ENCODE measurements around the gene TRPC4AP. TPM values are rescaled to one million over a fixed set of nuclear protein-coding genes. Genes with fewer than 3 reads are reported as not detected.

Gene TRPC4AP
- total and polyA plus RNA-seq, 12 donors, result 33.8 to 87.2 (median 78.1) TPM

GRCh38 chr20:34999021-34999451 lies 93.6 kb downstream of the TRPC4AP start:
- intact Hi-C loops (cut with DNase I), result loop anchor here in 1 of 2 donors (10.0 kb wide), 1 partner anchor 216 kb away; no protein-coding TSS in a partner anchor
- DNase-seq, result peak in 2 of 7 donors; percentile 41 to 53
- H3K27me3 ChIP-seq, result no peaks in the 10 kb centered on the region
- peaks cover 0 to 75% of the 10 kb centered on the region in 2 donors for H3K36me3 ChIP-seq (replicated peaks in 1 of 2)
- WGBS, 4 donors, result 71 to 91% (median 84%) methylated on average over 12 to 25 of the region's 25 CpGs
- peak overlapping the region in 1 of 5 donors; percentile 58 for H3K27ac ChIP-seq
- peaks cover 0 to 3% of the 10 kb centered on the region in 2 donors for H3K4me1 ChIP-seq (replicated peaks in 1 of 2)
- TF ChIP-seq CTCF (IDR thresholded peaks at IDR 0.05) (no peak), POLR2A (IDR thresholded peaks at IDR 0.05) (no peak)
- no peaks in the 10 kb centered on the region for H3K9me3 ChIP-seq (replicated peaks in 1 of 3)
- H3K4me3 ChIP-seq, result no peak overlapping the region

DNA sequence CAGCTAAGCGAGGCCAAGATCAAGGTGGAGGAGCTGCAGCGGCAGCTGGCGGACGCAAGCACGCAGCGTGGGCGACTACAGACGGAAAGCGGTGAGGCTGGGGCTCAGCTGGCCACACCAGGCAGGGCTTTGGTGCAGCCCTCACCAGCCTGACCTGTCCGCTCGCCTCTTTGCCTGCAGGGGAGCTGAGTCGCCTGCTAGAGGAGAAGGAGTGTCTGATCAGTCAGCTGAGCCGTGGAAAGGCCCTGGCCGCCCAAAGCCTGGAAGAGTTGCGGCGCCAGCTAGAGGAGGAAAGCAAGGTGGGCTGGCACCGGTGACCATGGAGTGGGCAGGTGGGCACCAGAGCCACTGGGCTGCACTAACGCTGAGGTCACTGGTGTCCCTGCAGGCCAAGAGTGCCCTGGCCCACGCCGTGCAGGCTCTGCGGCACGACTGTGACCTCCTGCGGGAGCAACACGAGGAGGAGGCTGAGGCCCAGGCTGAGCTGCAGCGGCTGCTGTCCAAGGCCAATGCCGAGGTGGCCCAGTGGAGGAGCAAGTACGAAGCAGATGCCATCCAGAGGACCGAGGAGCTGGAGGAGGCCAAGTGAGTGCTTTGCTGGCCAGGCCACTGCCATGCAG lies 94.2 kb downstream of the TRPC4AP start:
- peaks cover 0 to 75% of the 10 kb centered on the region in 2 donors for H3K36me3 ChIP-seq (replicated peaks in 1 of 2)
- H3K9me3 ChIP-seq (replicated peaks in 1 of 3), result no peaks in the 10 kb centered on the region
- no peak overlapping the region for H3K4me3 ChIP-seq
- H3K4me1 ChIP-seq (replicated peaks in 1 of 2), result peaks cover 0 to 3% of the 10 kb centered on the region in 2 donors
- no peak overlapping the region for H3K27ac ChIP-seq
- H3K27me3 ChIP-seq, result no peaks in the 10 kb centered on the region
- WGBS, 4 donors, result 85 to 97% (median 89%) methylated on average over 16 to 28 of the region's 28 CpGs
- intact Hi-C loops (cut with DNase I), result loop anchor here in 1 of 2 donors (10.0 kb wide), 1 partner anchor 216 kb away; no protein-coding TSS in a partner anchor
- TF ChIP-seq POLR2A (IDR thresholded peaks at IDR 0.05) (no peak), CTCF (IDR thresholded peaks at IDR 0.05) (no peak)
- DNase-seq, result peak in 1 of 7 donors; percentile 15

- no peak overlapping the region for H3K4me3 ChIP-seq
- peaks cover 0 to 3% of the 10 kb centered on the region in 2 donors for H3K4me1 ChIP-seq (replicated peaks in 1 of 2)
- peak in 1 of 7 donors; percentile 14 for DNase-seq
- H3K27me3 ChIP-seq, result no peaks in the 10 kb centered on the region
- no peak overlapping the region for H3K27ac ChIP-seq
- intact Hi-C loops (cut with DNase I), result loop anchor here in 1 of 2 donors (10.0 kb wide), 1 partner anchor 217 kb away; no protein-coding TSS in a partner anchor
- no peak for TF ChIP-seq POLR2A (IDR thresholded peaks at IDR 0.05)
- no peak for TF ChIP-seq CTCF (IDR thresholded peaks at IDR 0.05)
- no peaks in the 10 kb centered on the region for H3K9me3 ChIP-seq (replicated peaks in 1 of 3)
- WGBS, 4 donors, result 77 to 80% (median 78%) methylated on average over 2 of the region's 2 CpGs
- peaks cover 0 to 71% of the 10 kb centered on the region in 2 donors for H3K36me3 ChIP-seq (replicated peaks in 1 of 2)
Measured at GRCh38 chr20:34997774-34998173, 94.8 kb downstream of the TRPC4AP start.

GRCh38 chr20:34997131-34997561 lies 95.5 kb downstream of the TRPC4AP start:
- intact Hi-C loops (cut with DNase I), result loop anchor here in 1 of 2 donors (10.0 kb wide), 1 partner anchor 218 kb away; no protein-coding TSS in a partner anchor
- Histone ChIP-seq H3K36me3 (replicated peaks in 1 of 2) (peaks cover 0 to 65% of the 10 kb centered on the region in 2 donors), H3K4me1 (replicated peaks in 1 of 2) (peaks cover 0 to 3% of the 10 kb centered on the region in 2 donors), H3K27ac (peak overlapping the region in 1 of 5 donors; percentile 20), H3K9me3 (replicated peaks in 1 of 3) (no peaks in the 10 kb centered on the region), H3K4me3 (no peak overlapping the region), H3K27me3 (no peaks in the 10 kb centered on the region)
- 21 to 73% (median 43%) methylated on average over 26 to 39 of the region's 39 CpGs for WGBS, 4 donors
- peak in 1 of 2 donors; percentile 26 for TF ChIP-seq POLR2A (IDR thresholded peaks at IDR 0.05)
- no peak for TF ChIP-seq CTCF (IDR thresholded peaks at IDR 0.05)
- DNase-seq, result peak; percentile 71 to 81 (median 74)
